ENCODE results near the gene SMAD3. TPM values are rescaled to one million over a fixed set of nuclear protein-coding genes. Genes with fewer than 3 reads are reported as not detected.

The SMAD3 gene
- total and polyA plus RNA-seq, 4 donors = 4.0 to 12.2 (median 5.5) TPM

GRCh38 chr15:67216859-67217258 lies 151.5 kb downstream of the SMAD3 start:
- Histone ChIP-seq H3K36me3 (ENCODE audit: control insufficient read depth in 4 of 4, insufficient read depth in 3 of 4, low read depth in 1 of 4, low read length in 3 of 4) (no peaks in the 10 kb centered on the region), H3K4me1 (ENCODE audit: control insufficient read depth in 4 of 4, insufficient read depth in 4 of 4, low read length in 3 of 4) (no peaks in the 10 kb centered on the region), H3K27ac (ENCODE audit: low read depth in 1 of 2, low read length in 2 of 2) (no peak overlapping the region), H3K27me3 (ENCODE audit: control insufficient read depth in 4 of 4, insufficient read depth in 4 of 4, low read length in 3 of 4) (no peaks in the 10 kb centered on the region), H3K9ac (ENCODE audit: low read depth in 1 of 2, low read length in 2 of 2) (no peak overlapping the region), H3K9me3 (ENCODE audit: control insufficient read depth in 4 of 4, low read length in 3 of 4) (no peaks in the 10 kb centered on the region), H3K4me3 (ENCODE audit: low read depth in 1 of 3, low read length in 3 of 3) (no peak overlapping the region)
- no peak for DNase-seq (ENCODE audit: low spot score)
- no peak for TF ChIP-seq FOXA2 (IDR thresholded peaks at IDR 0.05)

- Histone ChIP-seq H3K9me3 (ENCODE audit: control insufficient read depth in 4 of 4, low read length in 3 of 4) (no peaks in the 10 kb centered on the region), H3K36me3 (ENCODE audit: control insufficient read depth in 4 of 4, insufficient read depth in 3 of 4, low read depth in 1 of 4, low read length in 3 of 4) (no peaks in the 10 kb centered on the region), H3K9ac (ENCODE audit: low read depth in 1 of 2, low read length in 2 of 2) (no peak overlapping the region), H3K4me1 (ENCODE audit: control insufficient read depth in 4 of 4, insufficient read depth in 4 of 4, low read length in 3 of 4) (no peaks in the 10 kb centered on the region), H3K27me3 (ENCODE audit: control insufficient read depth in 4 of 4, insufficient read depth in 4 of 4, low read length in 3 of 4) (no peaks in the 10 kb centered on the region), H3K27ac (ENCODE audit: low read depth in 1 of 2, low read length in 2 of 2) (no peak overlapping the region), H3K4me3 (ENCODE audit: low read depth in 1 of 3, low read length in 3 of 3) (no peak overlapping the region)
- TF ChIP-seq ZBTB33 (IDR thresholded peaks at IDR 0.05) (no peak), GABPA (IDR thresholded peaks at IDR 0.05 in 1 of 2, conservative IDR thresholded peaks at IDR 0.05 in 1 of 2) (no peak), HNF4G (IDR thresholded peaks at IDR 0.05) (no peak)
- DNase-seq (ENCODE audit: low spot score) = no peak
Measured at GRCh38 chr15:67218428-67218827, 153.0 kb downstream of the SMAD3 start.

- H3K27me3 ChIP-seq (ENCODE audit: control insufficient read depth in 4 of 4, insufficient read depth in 4 of 4, low read length in 3 of 4) = no peaks in the 10 kb centered on the region
- no peaks in the 10 kb centered on the region for H3K4me1 ChIP-seq (ENCODE audit: control insufficient read depth in 4 of 4, insufficient read depth in 4 of 4, low read length in 3 of 4)
- H3K9me3 ChIP-seq (ENCODE audit: control insufficient read depth in 4 of 4, low read length in 3 of 4) = no peaks in the 10 kb centered on the region
- no peak for DNase-seq (ENCODE audit: low spot score)
- no peak overlapping the region for H3K4me3 ChIP-seq (ENCODE audit: low read depth in 1 of 3, low read length in 3 of 3)
- H3K27ac ChIP-seq (ENCODE audit: low read depth in 1 of 2, low read length in 2 of 2) = no peak overlapping the region
- no peak for TF ChIP-seq NR2F2 (IDR thresholded peaks at IDR 0.05)
- no peak for TF ChIP-seq REST (IDR thresholded peaks at IDR 0.05)
- TF ChIP-seq GABPA (IDR thresholded peaks at IDR 0.05 in 1 of 2, conservative IDR thresholded peaks at IDR 0.05 in 1 of 2) = no peak
- no peak for TF ChIP-seq ATF3 (IDR thresholded peaks at IDR 0.05)
- no peak for TF ChIP-seq MAX (IDR thresholded peaks at IDR 0.05)
- no peak for TF ChIP-seq CTCF (IDR thresholded peaks at IDR 0.05; ENCODE audit: low read depth, low read length, missing input control)
- no peak for TF ChIP-seq FOXA1 (IDR thresholded peaks at IDR 0.05)
- TF ChIP-seq EGR1 (IDR thresholded peaks at IDR 0.05; ENCODE audit: low read depth in 2 of 2) = no peak
- WGBS = over 99% methylated on average over 2 of the region's 2 CpGs
- H3K9ac ChIP-seq (ENCODE audit: low read depth in 1 of 2, low read length in 2 of 2) = no peak overlapping the region
- H3K36me3 ChIP-seq (ENCODE audit: control insufficient read depth in 4 of 4, insufficient read depth in 3 of 4, low read depth in 1 of 4, low read length in 3 of 4) = no peaks in the 10 kb centered on the region
Measured at GRCh38 chr15:67219288-67219687, 153.9 kb downstream of the SMAD3 start.

Measured in liver (tissue), 9 donors.